BLaER1 treated with 17β-estradiol and CSF1 and Interleukin-3, amounts not matched to agents 10 nM and 100 nM (cell line): ENCODE measurements around the gene EGLN2.
"Not testable (repeated sequence)": the region's sequence is repeated elsewhere in the genome, so short reads cannot be mapped to it uniquely, and the experiment has no call there.

Source experiments
- H3K27ac ChIP-seq, 11 experiments: shearing (Covaris generic); formaldehyde crosslinking; 2 replicates each; pipeline ENCODE4 v1.8.1; 2022
- H3K27me3 ChIP-seq, 11 experiments: shearing (Covaris generic); formaldehyde crosslinking; 2 replicates each; pipeline ENCODE4 v1.8.1; 2022
- H3K36me3 ChIP-seq, 11 experiments: shearing (Covaris generic); formaldehyde crosslinking; 2 replicates each; pipeline ENCODE4 v1.8.1; 2022
- H3K4me1 ChIP-seq, 10 experiments: shearing (Covaris generic); formaldehyde crosslinking; 2 replicates each; pipeline ENCODE4 v1.8.1; 2022
- H3K4me2 ChIP-seq, 11 experiments: shearing (Covaris generic); formaldehyde crosslinking; 2 replicates each; pipeline ENCODE4 v1.8.1; 2022
- H3K4me3 ChIP-seq, 10 experiments: shearing (Covaris generic); formaldehyde crosslinking; 2 replicates each; pipeline ENCODE4 v1.8.1; 2022
- H3K9ac ChIP-seq, 11 experiments: shearing (Covaris generic); formaldehyde crosslinking; 2 replicates each; pipeline ENCODE4 v1.8.1; 2022
- H3K9me3 ChIP-seq, 11 experiments: shearing (Covaris generic); formaldehyde crosslinking; replicated peaks in 1 of 11; 2 replicates each; pipeline ENCODE4 v1.8.1; 2022
- H4K20me1 ChIP-seq, 11 experiments: shearing (Covaris generic); formaldehyde crosslinking; 2 replicates each; pipeline ENCODE4 v1.8.1; 2022
- Cebpa-rat ChIP-seq, 11 experiments: shearing (Covaris generic); IDR thresholded peaks; 2 replicates each; pipeline ENCODE4 v1.8.1; 2022

Gene EGLN2

DNA sequence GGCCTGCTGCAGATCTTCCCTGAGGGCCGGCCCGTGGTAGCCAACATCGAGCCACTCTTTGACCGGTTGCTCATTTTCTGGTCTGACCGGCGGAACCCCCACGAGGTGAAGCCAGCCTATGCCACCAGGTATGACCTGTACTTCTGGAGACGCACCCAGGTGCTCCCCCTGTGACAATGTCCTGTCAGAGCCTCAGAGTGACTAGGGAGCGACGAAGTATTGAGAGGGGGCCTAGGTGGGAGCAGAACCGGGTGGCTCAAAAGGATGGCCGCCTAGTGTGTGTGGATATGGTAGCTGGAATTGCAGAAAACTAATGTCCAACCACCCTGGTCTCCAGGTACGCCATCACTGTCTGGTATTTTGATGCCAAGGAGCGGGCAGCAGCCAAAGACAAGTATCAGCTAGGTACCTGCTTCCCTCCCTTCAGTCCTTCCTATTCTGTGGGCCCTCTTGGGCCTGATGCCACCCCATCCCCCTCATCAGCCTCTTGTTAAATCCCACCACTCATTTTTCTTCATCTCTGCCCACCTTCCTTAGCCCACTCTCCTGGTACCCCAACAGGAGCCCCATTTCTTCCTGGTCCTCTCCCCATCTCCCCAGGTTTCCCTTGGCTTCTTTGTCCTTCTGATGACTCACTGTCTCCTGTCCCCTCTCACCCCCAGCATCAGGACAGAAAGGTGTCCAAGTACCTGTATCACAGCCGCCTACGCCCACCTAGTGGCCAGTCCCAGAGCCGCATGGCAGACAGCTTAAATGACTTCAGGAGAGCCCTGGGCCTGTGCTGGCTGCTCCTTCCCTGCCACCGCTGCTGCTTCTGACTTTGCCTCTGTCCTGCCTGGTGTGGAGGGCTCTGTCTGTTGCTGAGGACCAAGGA is 8.4 kb downstream of the EGLN2 start:
- Histone ChIP-seq H3K4me3 (no peak overlapping the region; a peak in 1 of 20 replicates), H4K20me1 (peaks cover 77 to 98% (median 91%) of the 10 kb centered on the region in 11 experiments), H3K27ac (peak overlapping the region in 1 of 11 experiments; percentile 52; a peak in 3 of 22 replicates), H3K9ac (peak overlapping the region in 5 of 11 experiments; percentile 0 to 48 (median 25); a peak in 5 of 22 replicates), H3K9me3 (no peaks in the 10 kb centered on the region), H3K36me3 (peaks cover 60 to 74% (median 68%) of the 10 kb centered on the region in 11 experiments), H3K4me2 (peak overlapping the region; percentile 58 to 100 (median 99)), H3K4me1 (peaks cover 72 to 97% (median 81%) of the 10 kb centered on the region in 10 experiments), H3K27me3 (peaks cover 0 to 19% (median 14%) of the 10 kb centered on the region in 11 experiments; a peak in 19 of 22 replicates)
- no peak for TF ChIP-seq Cebpa-rat (IDR thresholded peaks at IDR 0.05)

GRCh38 chr19:40808021-40808325 is 9.0 kb downstream of the EGLN2 start:
- no peak overlapping the region for H3K27ac ChIP-seq
- no peak overlapping the region for H3K4me3 ChIP-seq
- peaks cover 59 to 70% (median 67%) of the 10 kb centered on the region in 11 experiments for H3K36me3 ChIP-seq
- no peak for TF ChIP-seq Cebpa-rat (IDR thresholded peaks at IDR 0.05)
- peaks cover 71 to 98% (median 88%) of the 10 kb centered on the region in 11 experiments for H4K20me1 ChIP-seq
- no peaks in the 10 kb centered on the region for H3K9me3 ChIP-seq
- H3K4me2 ChIP-seq: no peak overlapping the region
- peak overlapping the region in 2 of 11 experiments; percentile 25 to 27; a peak in 1 of 22 replicates for H3K9ac ChIP-seq
- H3K4me1 ChIP-seq: peaks cover 66 to 97% (median 75%) of the 10 kb centered on the region in 10 experiments
- H3K27me3 ChIP-seq: peaks cover 0 to 25% (median 20%) of the 10 kb centered on the region in 11 experiments; a peak in 19 of 22 replicates

DNA sequence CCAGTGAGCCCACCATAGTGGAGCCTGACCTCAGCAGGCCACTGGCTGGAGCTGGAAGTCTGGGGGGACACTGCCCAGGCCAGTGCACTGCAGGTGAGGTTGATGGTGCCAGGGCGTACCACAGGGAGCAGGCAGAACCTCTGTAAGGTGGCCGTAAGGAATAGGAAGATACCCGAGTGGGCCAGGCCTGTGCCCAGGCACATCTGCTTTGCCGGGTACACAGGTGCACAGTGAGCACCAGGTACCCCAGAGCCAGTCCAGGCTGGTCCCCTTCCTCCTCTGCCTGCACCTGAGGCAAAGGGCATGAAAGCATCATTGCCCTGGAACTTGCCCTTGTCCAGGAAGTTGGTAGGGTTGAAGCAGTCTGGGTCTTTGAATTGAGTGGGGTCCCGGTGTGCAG is 9.5 kb downstream of the EGLN2 start:
- Histone ChIP-seq H3K4me2 (no peak overlapping the region), H3K4me3 (no peak overlapping the region), H3K36me3 (peaks cover 54 to 65% (median 61%) of the 10 kb centered on the region in 11 experiments), H3K27ac (no peak overlapping the region), H3K9ac (no peak overlapping the region), H4K20me1 (peaks cover 66 to 95% (median 83%) of the 10 kb centered on the region in 11 experiments), H3K27me3 (peaks cover 0 to 27% (median 22%) of the 10 kb centered on the region in 11 experiments; a peak in 19 of 22 replicates), H3K4me1 (peaks cover 61 to 94% (median 70%) of the 10 kb centered on the region in 10 experiments), H3K9me3 (no peaks in the 10 kb centered on the region)
- no peak for TF ChIP-seq Cebpa-rat (IDR thresholded peaks at IDR 0.05)

DNA sequence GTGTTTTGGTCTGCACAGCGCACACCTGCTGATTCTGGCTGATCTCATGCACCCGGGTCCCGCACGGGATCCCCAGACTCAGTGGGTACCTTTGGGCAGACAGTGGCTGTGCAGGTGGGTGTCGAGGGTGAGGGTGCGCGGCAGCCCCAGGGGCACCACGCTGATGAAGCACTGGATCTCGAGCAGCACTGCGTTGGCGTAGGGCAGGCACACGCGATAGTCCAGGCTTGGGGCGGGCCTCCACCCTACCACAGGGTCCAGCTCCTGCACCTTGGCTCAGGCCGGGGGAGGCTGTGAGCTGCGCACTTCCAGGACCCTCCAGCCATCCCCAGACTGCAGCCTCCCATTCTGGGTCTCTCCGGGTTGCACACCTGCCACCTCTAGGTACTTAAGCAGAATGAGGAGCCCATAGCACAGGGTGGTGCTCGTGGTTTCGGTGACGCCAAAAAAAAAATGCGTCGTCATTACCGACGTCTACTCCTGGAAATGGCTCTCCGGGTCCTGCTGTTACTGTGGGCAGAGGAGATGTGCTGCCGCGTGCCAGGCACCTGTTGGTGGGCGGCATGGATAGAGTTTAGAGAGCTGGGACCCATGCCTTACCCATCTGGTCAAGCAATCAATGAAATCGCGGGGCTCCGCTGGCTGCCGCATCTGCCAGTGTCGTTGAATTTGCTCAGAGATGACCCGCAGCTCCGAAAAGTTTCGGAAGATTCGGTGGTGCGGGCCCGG is 10.5 kb downstream of the EGLN2 start:
- peaks cover 0 to 34% (median 22%) of the 10 kb centered on the region in 11 experiments; a peak in 19 of 22 replicates for H3K27me3 ChIP-seq
- H3K4me2 ChIP-seq: peak overlapping the region in 7 of 11 experiments; percentile 81 to 95 (median 89); a peak in 12 of 22 replicates
- no peaks in the 10 kb centered on the region for H3K9me3 ChIP-seq
- peaks cover 56 to 89% (median 73%) of the 10 kb centered on the region in 11 experiments for H4K20me1 ChIP-seq
- TF ChIP-seq Cebpa-rat (IDR thresholded peaks at IDR 0.05): no peak
- H3K4me3 ChIP-seq: no peak overlapping the region
- H3K9ac ChIP-seq: no peak overlapping the region
- peaks cover 44 to 55% (median 51%) of the 10 kb centered on the region in 11 experiments for H3K36me3 ChIP-seq
- H3K27ac ChIP-seq: no peak overlapping the region
- peaks cover 50 to 83% (median 60%) of the 10 kb centered on the region in 10 experiments for H3K4me1 ChIP-seq

GRCh38 chr19:40810160-40810559 is 11.2 kb downstream of the EGLN2 start:
- TF ChIP-seq Cebpa-rat (IDR thresholded peaks at IDR 0.05): no peak
- Histone ChIP-seq H3K9me3 (no peaks in the 10 kb centered on the region), H3K4me2 (peak overlapping the region; percentile 81 to 95 (median 86); a peak in 21 of 22 replicates), H3K27me3 (peaks cover 0 to 34% (median 22%) of the 10 kb centered on the region in 11 experiments; a peak in 19 of 22 replicates), H3K36me3 (peaks cover 38 to 48% (median 45%) of the 10 kb centered on the region in 11 experiments), H3K27ac (peak overlapping the region in 3 of 11 experiments; percentile 22 to 60 (median 42); a peak in 1 of 22 replicates), H3K4me3 (peak overlapping the region in 5 of 10 experiments; percentile 45 to 68 (median 54); a peak in 6 of 20 replicates), H3K9ac (no peak overlapping the region; a peak in 2 of 22 replicates), H3K4me1 (peaks cover 44 to 77% (median 54%) of the 10 kb centered on the region in 10 experiments), H4K20me1 (peaks cover 49 to 82% (median 66%) of the 10 kb centered on the region in 11 experiments)

- peak overlapping the region; percentile 41 to 68 (median 54) for H3K4me3 ChIP-seq
- H3K4me2 ChIP-seq: peak overlapping the region; percentile 81 to 95 (median 86)
- H3K27me3 ChIP-seq: peaks cover 0 to 34% (median 22%) of the 10 kb centered on the region in 11 experiments; a peak in 19 of 22 replicates
- peaks cover 33 to 42% (median 38%) of the 10 kb centered on the region in 11 experiments for H3K36me3 ChIP-seq
- H4K20me1 ChIP-seq: peaks cover 42 to 81% (median 60%) of the 10 kb centered on the region in 11 experiments
- peaks cover 37 to 70% (median 47%) of the 10 kb centered on the region in 10 experiments for H3K4me1 ChIP-seq
- not testable (repeated sequence) for H3K9me3 ChIP-seq
- peak overlapping the region; percentile 41 to 71 (median 62); a peak in 20 of 22 replicates for H3K9ac ChIP-seq
- peak overlapping the region in 6 of 11 experiments; percentile 30 to 60 (median 40); a peak in 9 of 22 replicates for H3K27ac ChIP-seq
These were observed 11.8 kb downstream of the EGLN2 start for GRCh38 chr19:40810649-40811408.

DNA sequence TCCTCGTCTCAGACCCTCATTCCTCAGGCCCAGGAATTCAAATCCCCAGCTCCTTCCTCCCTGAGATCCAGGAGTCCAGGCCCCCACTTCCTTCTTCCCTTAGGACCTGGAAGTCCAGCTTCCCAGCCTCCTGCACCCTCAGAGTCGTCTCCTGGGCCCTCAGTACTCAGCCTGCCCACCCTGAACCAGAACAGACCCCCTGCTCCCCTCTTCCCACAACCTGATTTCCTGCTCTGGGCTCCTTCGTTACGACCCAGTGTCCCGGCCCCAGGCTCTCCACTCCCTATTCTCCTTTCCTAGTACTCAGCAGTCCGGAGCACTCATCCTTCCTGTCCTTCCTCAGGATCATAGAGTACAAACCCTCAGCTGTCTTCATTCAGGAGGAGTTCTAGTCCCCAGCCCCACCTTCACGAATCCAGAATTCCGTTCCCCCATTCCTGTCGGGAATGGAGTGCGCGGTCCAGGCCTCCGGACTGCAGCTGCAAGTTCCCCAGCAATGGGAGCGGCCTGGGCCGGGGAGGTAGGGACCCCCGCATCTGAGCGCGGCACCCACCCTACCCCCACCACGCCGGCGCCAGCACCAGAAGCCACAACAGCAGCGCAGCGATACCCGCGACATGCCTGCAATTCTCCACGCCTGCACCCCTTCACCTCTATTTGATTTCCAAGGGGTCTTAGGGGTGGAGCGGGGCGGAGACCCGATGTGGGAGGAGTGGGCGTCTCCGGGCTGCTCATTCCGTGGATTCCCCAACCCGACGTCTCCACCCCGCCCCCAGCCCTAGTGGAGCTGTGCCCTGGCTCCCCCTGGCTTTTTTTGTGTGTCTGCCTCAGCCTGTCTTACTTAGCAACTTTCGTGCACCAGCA is 12.7 kb downstream of the EGLN2 start:
- Histone ChIP-seq H4K20me1 (peaks cover 34 to 74% (median 51%) of the 10 kb centered on the region in 11 experiments), H3K27me3 (peaks cover 0 to 34% (median 22%) of the 10 kb centered on the region in 11 experiments; a peak in 19 of 22 replicates), H3K4me1 (peaks cover 28 to 64% (median 40%) of the 10 kb centered on the region in 10 experiments), H3K4me3 (peak overlapping the region; percentile 41 to 68 (median 54)), H3K27ac (peak overlapping the region in 6 of 11 experiments; percentile 30 to 60 (median 40); a peak in 8 of 22 replicates), H3K36me3 (peaks cover 31 to 34% (median 33%) of the 10 kb centered on the region in 11 experiments), H3K9ac (peak overlapping the region; percentile 41 to 71 (median 62); a peak in 20 of 22 replicates), H3K9me3 (no peaks in the 10 kb centered on the region), H3K4me2 (peak overlapping the region; percentile 81 to 95 (median 86))
- TF ChIP-seq Cebpa-rat (IDR thresholded peaks at IDR 0.05): no peak

GRCh38 chr19:40812571-40812970 is 13.6 kb downstream of the EGLN2 start:
- H3K4me1 ChIP-seq: peaks cover 21 to 62% (median 33%) of the 10 kb centered on the region in 10 experiments
- peaks cover 24 to 27% (median 26%) of the 10 kb centered on the region in 11 experiments for H3K36me3 ChIP-seq
- H3K27me3 ChIP-seq: peaks cover 0 to 34% (median 22%) of the 10 kb centered on the region in 11 experiments; a peak in 19 of 22 replicates
- not testable (repeated sequence) for H3K9ac ChIP-seq, H3K4me3 ChIP-seq, H3K9me3 ChIP-seq, H3K27ac ChIP-seq
- H4K20me1 ChIP-seq: peaks cover 25 to 66% (median 42%) of the 10 kb centered on the region in 11 experiments
- H3K4me2 ChIP-seq: peak overlapping the region in 8 of 11 experiments; percentile 11 to 95 (median 85); a peak in 12 of 22 replicates
